Ovary (tissue), 9 donors: ENCODE results near the gene NRCAM. TPM values are rescaled to one million over a fixed set of nuclear protein-coding genes. Genes with fewer than 3 reads are reported as not detected.

ENCODE experiments used
- DNase-seq, 5 donors: peaks; one replicate each; pipeline ENCODE4 v3.0.0-alpha.2; 2019 to 2020
- H3K27ac ChIP-seq, 2 donors: fragments of 200-600 bp; one replicate each; pipeline versions ENCODE4 v1.5.1 to v1.8.0; 2019 to 2022
- H3K27me3 ChIP-seq: fragments of 200-600 bp; one replicate; pipeline ENCODE4 v1.8.0; 2022
- H3K36me3 ChIP-seq: fragments of 200-600 bp; sonication (generic); one replicate; pipeline ENCODE4 v1.5.1; 2019
- H3K4me1 ChIP-seq: one replicate; pipeline ENCODE4 v1.8.1; 2013; ENCODE audit warnings: mild to moderate bottlenecking, moderate library complexity; ENCODE audit not compliant: insufficient read depth
- H3K4me3 ChIP-seq: fragments of 200-600 bp; sonication (generic); one replicate; pipeline ENCODE4 v1.5.1; 2017
- H3K9me3 ChIP-seq, 2 donors: fragments of 200-600 bp in 1 of 2; sonication (generic) in 1 of 2; one replicate each; pipeline versions ENCODE4 v1.5.1 to v1.8.1; 2013 to 2019; ENCODE audit warnings: mild to moderate bottlenecking in 1 of 2, moderate library complexity in 1 of 2
- CTCF ChIP-seq, 3 donors: fragments of 450-650 bp in 2 of 3; fragments of 200-600 bp in 1 of 3; IDR thresholded peaks; one replicate each; pipeline versions ENCODE4 v1.5.1 to v1.8.0; 2016 to 2022; ENCODE audit warnings: antibody characterized with exemption in 3 of 3, mild to moderate bottlenecking in 1 of 3
- EP300 ChIP-seq: sonication (generic); formaldehyde crosslinking; IDR thresholded peaks from one replicate; pipeline ENCODE4 v1.6.1; 2017; ENCODE audit warnings: antibody characterized with exemption
- POLR2A ChIP-seq: fragments of 450-650 bp; IDR thresholded peaks from one replicate; pipeline ENCODE4 v1.6.1; 2017; ENCODE audit warnings: antibody characterized with exemption, mild to moderate bottlenecking, moderate library complexity
- WGBS, 3 donors: extraction: QIAGEN DNeasy Blood & Tissue Kit in 1 of 3; methylation state at CpG; one replicate each; pipeline versions ENCODE4 v1.1.5 to v1.1.7; 2013 to 2017; 5-methylcytosine and 5-hydroxymethylcytosine counted together
- intact Hi-C, 4 donors: fragments of 100-400 bp; cut with DNase I; formaldehyde crosslinking; loops; one replicate each; pipeline versions ENCODE4 v1.11.0 to v1.15.1; 2022 to 2023
- polyA plus RNA-seq, 2 donors: library from polyadenylated mRNA; stranded (reverse); fragments of 200-250 nt in 1 of 2; fragments of 350-450 nt in 1 of 2; fragmentation: Illumina TruSeq in 1 of 2; extraction: RNeasy Lipid Tissue Mini Kit (QIAGEN cat#74804) in 1 of 2; gene quantifications; one replicate each; pipeline ENCODE4 v1.2.3, GENCODE V29; 2013 to 2014
- total RNA-seq, 7 donors: library from RNA; depleted of rRNA in 2 of 7; stranded (reverse); fragments of >200 nt in 2 of 7; fragmentation: NEBNext Ultra II Directional in 3 of 7; extraction: Animal tissue kit (Norgen Biotek cat#: 25700) in 3 of 7; gene quantifications; one replicate each; pipeline versions ENCODE4 v1.1.0 to v1.2.4, GENCODE V29; 2016 to 2023
- donor health status: DM: no; HTN: no; CAD: no; lungs with moderate emphysema.
- donor health status: DM: no; HTN: no; CAD: no.
- donor health status: Bipolar disorder and iron deficiency.
- donor health status: DM: yes; HTN: yes; CAD: no.
- donor health status: DM: no; HTN: no; CAD: no.
- donor health status: DM: yes; HTN: yes; CAD: no.

NRCAM gene
- total and polyA plus RNA-seq, 9 donors: 0.61 to 14.8 (median 2.8) TPM

GRCh38 chr7:108358553-108358952 is 97.7 kb downstream of the NRCAM start:
- Histone ChIP-seq H3K4me1 (no peaks in the 10 kb centered on the region), H3K27me3 (no peaks in the 10 kb centered on the region), H3K9me3 (no peaks in the 10 kb centered on the region), H3K4me3 (no peak overlapping the region), H3K27ac (no peak overlapping the region), H3K36me3 (no peaks in the 10 kb centered on the region)
- intact Hi-C loops: no loop called here
- DNase-seq: no peak
- 19 to 28% (median 21%) methylated on average over 4 of the region's 4 CpGs for WGBS, 3 donors
- TF ChIP-seq CTCF (IDR thresholded peaks at IDR 0.05) (no peak), POLR2A (no peak), EP300 (no peak)

- Histone ChIP-seq H3K9me3 (no peaks in the 10 kb centered on the region), H3K27me3 (no peaks in the 10 kb centered on the region), H3K36me3 (no peaks in the 10 kb centered on the region), H3K4me3 (no peak overlapping the region), H3K4me1 (no peaks in the 10 kb centered on the region), H3K27ac (no peak overlapping the region)
- TF ChIP-seq POLR2A: no peak
- TF ChIP-seq EP300: no peak
- no peak for TF ChIP-seq CTCF (IDR thresholded peaks at IDR 0.05)
- no peak for DNase-seq
- intact Hi-C loops: no loop called here
Observed at GRCh38 chr7:108351729-108352131, 104.5 kb downstream of the NRCAM start.

- H3K27ac ChIP-seq: no peak overlapping the region
- H3K27me3 ChIP-seq: no peaks in the 10 kb centered on the region
- TF ChIP-seq POLR2A (no peak), CTCF (IDR thresholded peaks at IDR 0.05) (no peak), EP300 (no peak)
- H3K9me3 ChIP-seq: no peaks in the 10 kb centered on the region
- intact Hi-C loops: no loop called here
- WGBS, 3 donors: 72 to 77% (median 72%) methylated on average over 3 of the region's 3 CpGs
- H3K4me1 ChIP-seq: no peaks in the 10 kb centered on the region
- H3K4me3 ChIP-seq: no peak overlapping the region
- no peak for DNase-seq
- no peaks in the 10 kb centered on the region for H3K36me3 ChIP-seq
Observed at GRCh38 chr7:108348913-108349312, 107.3 kb downstream of the NRCAM start.

GRCh38 chr7:108347616-108348015 is 108.6 kb downstream of the NRCAM start:
- TF ChIP-seq POLR2A: no peak
- no peak for TF ChIP-seq CTCF (IDR thresholded peaks at IDR 0.05)
- TF ChIP-seq EP300: no peak
- intact Hi-C loops: no loop called here
- Histone ChIP-seq H3K4me3 (no peak overlapping the region), H3K27me3 (no peaks in the 10 kb centered on the region), H3K9me3 (no peaks in the 10 kb centered on the region), H3K27ac (no peak overlapping the region), H3K36me3 (no peaks in the 10 kb centered on the region), H3K4me1 (no peaks in the 10 kb centered on the region)
- WGBS, 3 donors: 3 to 7% (median 4%) methylated on average over 2 of the region's 2 CpGs
- DNase-seq: no peak
